HG03378 (cell line): ENCODE data around the gene RMND5B.
"Not testable (repeated sequence)": the region's sequence is repeated elsewhere in the genome, so short reads cannot be mapped to it uniquely, and the experiment has no call there.

ENCODE experiments used
- ATAC-seq: cut with Tn5 transposase; IDR thresholded peaks from one replicate; pipeline ENCODE4 v1.9.1; 2021; ENCODE audit warnings: mild to moderate bottlenecking, moderate library complexity; ENCODE audit not compliant: unreplicated experiment

Gene RMND5B

DNA sequence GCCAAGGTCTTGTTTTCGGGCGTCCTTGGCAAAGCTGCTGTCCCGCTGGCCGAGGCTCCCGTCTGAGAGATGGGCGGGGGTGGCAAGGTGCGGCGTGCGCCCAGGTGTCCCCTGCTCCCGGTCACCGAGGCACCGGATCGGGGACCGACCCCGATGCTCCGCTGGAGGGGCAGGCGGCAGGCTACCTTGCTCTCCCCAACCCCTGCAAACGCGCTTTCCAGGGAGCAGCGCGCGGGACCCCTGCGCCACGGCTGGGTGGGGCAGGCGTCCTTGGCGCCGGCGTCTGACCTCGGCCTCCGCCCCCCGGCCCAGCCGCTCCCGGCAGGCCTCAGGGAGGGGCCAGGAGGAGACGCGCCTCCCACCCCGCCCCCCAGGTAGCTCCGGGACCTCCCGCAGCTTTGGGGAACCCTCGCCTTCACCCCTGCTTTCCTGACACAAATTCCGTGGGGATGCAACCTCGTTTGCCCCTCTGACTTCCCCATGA is 16.9 kb upstream of the RMND5B start:
- ATAC-seq, result no peak

DNA sequence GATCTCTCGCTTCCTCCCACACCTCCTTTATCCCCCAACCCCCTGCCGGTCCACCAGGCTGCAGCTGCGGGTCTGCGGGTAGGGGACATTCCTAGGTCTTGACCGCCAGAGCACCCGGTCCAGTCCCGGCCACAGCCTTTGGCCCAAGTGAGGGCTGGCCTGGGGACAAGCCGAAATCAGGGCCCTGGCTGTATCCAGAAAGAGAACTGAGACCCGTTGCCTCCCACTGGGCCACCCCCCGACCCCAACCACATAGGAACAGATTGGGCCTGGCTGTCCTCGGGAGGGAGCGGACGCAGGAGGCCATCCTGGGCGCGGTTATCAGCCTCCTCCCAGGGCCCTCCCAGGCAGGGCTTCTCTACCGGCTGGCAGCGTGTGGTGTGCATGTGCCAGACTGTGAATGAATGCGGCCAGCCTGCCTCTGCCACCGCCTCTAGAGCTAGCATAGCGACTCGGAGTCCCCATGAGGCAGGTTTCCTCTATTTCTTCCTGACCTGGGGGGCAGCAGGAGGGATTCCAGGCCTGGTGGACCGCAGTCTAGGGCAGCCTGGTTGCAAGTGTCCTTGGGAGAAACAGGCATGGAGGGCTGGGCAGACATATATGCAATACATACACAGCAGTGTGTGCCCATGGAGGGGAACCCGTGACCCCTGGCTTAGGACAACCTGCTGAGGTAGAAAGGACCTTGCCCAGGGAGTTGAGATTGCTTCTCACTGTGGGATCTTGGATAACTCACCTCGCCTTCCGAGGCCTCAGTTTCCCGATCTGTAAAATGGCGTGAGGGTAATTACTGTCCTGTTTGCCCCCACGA is 16.3 kb upstream of the RMND5B start:
- no peak for ATAC-seq

DNA sequence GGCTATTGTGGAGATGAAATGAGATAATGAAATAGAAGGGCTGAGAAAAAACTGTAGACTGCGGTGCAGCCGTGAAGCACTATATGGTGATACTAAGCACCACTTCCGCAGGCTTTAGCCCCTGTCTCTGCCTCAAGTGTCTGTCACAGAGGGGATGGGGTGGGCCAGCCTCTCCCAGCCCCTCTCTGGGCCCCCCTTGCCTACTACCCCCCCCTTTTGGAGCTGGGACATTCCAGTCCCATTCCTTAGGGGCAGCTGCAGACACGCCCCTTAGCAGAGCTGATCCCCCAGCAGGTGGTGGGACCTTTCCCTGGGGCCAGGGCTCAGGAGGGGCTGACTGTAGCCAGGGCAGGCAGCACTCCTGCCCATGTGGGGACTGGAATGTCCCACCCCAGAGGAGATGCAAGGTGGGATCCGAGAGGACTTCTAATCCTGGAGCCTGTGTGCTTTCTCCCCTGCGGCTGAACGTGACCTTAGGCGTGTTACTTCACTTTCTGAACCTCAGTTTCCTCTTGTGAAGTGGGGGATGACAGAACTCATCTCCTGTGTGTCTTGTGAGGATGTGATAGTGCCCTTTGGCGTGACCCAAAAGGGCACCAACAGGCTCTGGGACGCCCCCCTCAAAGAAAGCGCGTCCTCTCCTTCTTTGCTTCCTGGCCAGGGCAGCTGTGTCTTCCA is 15.5 kb upstream of the RMND5B start:
- no peak for ATAC-seq

DNA sequence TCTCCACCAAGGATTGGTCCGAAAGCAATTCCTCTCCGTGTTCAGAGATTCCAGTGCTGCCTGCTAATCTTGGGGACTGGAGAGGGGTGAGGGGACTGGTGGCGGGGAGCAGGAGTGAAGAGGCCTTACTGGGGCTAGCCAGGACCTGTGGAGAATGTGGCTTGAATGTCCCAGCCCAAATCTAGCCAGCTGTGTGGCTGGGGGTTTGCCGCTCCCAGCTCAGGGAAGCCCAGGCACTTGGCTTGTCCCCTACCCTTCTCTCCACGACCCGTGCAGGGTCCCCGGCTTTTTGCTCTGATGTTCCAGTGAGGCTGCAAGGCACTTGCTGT is 15.0 kb upstream of the RMND5B start:
- ATAC-seq, result no peak

DNA sequence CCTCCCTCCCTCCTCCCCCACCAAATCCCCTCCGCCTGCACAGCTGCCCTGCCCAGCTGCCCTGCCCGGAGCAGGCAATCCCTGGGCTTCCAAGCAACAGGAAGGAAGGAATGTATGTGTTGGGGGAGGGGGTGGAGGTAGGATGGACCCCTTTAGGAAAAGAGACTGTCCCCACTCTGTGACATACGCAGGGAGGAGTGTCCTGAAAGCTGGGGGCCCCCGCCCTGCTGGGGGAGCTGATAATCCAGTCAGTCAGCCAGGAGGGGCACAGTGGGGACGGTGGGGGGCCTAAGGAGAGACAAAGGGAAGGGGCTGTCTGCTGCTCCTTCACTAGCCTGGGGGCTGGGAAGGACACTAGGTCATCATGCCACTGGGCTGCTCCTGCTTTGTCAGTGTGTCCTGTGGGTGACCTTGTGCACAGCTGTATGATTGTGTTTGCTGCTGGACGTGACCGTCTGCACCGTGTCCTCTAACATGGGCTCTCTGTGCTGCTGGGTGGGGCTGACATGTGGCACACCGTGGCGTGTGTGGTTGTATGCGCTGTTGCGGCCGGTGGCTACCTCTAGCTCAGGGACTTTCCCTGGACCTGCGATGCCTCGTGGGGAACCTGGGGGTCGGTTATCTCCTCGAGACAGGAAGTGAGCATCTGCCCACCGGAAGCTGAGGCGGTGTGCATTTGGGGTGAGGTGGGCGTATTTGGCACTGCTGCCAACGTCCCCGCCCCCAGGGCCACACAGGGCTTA is 14.5 kb upstream of the RMND5B start:
- ATAC-seq, result peak; percentile 40

DNA sequence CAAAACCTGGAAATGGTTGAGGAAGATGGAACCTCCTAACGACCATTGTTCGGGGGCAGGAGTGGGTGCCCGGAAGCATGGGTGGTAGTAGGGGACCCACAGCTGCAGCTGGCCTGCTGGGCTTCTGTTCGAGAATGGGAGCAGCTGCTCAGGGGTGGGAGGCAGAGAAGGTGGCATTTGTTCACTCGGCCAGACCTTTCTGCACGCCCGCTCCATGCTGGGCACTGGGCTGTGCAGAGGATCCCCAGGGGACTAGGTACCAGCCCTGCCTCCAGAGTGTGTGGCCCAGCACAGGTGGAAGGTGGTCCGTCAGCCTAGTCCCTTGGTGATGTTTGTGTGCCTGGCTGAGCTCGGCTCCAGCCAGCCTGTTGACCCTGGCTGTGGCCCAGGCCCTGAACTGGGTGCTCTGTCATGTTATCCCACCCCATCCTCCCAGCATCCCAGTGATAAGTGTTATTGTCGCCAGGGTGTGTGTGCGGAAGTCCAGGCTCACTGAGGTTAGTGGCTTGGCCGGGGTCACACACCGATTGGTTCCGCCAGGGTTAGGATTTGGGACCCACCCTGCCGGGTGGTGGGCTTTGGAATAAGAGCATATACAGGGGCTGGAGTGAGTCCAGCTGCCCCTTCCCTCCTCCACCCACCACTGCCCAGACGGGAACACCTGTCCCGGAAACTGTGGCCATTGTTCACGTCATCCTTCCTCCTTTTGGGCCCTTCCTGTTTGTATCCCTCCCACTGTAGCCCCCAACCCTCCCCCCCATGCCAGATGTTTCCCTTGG is 12.7 kb upstream of the RMND5B start:
- no peak for ATAC-seq

DNA sequence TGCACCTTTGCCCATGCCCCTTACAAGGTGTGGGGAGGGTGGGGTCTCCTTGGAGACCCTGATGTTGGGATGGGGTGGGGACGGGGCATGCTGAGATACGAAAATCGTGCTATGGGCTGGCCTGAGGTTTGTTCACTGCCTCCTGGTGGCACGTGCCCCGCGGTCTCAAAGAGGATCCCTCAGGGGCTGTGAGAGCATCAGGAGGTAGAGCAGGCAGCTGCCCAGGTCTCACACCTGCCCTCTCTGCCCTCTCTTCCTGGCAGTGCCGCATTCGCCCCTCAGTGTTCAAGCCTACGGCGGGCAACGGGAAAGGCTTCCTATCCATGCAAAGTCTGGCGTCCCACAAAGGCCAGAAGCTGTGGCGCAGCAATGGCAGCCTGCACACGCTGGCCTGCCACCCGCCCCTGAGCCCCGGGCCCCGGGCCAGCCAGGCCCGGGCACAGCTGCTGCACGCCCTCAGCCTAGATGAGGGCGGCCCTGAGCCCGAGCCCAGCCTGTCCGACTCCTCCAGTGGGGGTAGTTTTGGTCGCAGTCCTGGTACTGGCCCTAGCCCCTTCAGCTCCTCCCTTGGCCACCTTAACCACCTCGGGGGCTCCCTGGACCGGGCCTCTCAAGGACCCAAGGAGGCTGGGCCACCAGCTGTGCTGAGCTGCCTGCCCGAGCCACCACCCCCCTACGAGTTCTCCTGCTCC is 10.8 kb upstream of the RMND5B start:
- ATAC-seq, result no peak

DNA sequence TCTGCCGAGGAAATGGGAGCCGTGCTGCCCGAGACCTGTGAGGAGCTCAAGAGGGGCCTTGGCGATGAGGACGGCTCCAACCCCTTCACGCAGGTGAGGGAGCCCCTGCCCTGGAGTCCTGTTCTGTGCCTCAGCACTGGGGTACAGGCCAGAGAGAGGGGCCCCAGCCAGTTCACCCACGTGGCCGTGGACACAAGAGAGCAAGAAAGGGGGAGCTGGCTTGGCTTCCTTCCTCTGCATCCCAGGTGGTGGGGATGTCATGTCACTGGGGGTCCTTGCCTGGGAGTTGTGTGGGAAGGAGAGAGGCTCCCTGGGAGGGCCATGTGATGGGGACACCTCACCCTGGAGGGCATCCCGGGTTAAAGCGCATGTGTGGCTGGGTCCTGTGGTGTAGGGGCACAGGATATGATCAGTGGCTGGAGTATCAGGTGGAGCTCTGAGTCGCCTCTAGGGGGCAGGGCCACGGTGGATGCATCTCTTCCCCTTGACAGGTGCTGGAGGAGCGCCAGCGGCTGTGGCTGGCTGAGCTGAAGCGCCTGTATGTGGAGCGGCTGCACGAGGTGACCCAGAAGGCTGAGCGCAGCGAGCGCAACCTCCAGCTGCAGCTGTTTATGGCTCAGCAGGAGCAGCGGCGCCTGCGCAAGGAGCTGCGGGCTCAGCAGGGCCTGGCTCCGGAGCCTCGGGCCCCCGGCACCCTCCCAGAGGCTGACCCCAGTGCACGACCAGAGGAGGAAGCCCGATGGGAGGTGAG is 10.0 kb upstream of the RMND5B start:
- peak; percentile 73 for ATAC-seq

DNA sequence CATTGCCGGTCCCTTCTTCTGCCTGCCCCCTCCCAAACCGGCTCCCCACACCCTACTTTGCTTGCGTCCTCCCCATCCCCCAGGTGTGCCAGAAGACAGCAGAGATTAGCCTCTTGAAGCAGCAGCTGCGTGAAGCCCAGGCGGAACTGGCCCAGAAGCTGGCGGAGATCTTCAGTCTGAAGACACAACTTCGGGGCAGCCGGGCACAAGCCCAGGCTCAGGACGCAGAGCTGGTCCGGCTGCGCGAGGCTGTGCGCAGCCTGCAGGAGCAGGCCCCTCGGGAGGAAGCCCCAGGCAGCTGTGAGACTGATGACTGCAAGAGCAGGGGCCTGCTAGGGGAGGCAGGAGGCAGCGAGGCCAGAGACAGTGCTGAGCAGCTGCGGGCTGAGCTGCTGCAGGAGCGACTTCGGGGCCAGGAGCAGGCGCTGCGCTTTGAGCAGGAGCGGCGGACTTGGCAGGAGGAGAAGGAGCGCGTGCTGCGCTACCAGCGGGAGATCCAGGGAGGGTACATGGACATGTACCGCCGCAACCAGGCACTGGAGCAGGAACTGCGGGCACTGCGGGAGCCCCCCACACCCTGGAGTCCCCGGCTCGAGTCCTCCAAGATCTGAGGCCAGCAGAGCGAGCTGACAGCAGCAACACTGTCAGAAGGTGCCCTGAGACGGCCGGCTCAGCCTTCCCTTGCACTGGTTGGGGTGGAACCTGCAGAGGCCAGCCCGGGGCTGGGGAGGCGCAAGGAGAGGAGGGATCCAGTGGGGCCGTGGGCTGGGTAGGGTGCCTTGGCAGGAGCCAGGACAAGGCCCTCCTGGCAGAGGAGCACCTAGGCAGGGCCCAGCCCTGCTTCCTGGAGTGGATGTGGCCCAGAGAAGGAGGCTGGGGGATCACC is 9.2 kb upstream of the RMND5B start:
- no peak for ATAC-seq

DNA sequence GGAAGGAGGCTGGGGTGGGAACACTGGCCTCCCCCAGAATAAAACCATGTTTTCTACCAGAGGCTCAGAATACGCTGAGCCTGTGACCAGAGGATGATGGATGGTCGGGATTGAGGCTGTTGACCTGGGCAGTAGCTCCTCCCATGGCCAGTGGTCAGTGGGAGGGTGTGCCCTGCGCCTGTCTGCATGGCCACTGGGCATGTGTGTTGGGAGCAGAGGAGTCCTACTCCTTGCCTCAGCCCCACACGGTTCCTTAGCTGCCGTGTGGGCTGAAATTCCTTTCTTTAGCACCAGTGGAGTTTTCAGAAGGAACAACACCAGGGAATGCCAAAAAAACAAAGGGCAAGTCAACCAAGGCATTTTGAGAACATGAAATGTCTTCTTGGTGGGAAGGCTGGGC is 8.5 kb upstream of the RMND5B start:
- ATAC-seq, result no peak

DNA sequence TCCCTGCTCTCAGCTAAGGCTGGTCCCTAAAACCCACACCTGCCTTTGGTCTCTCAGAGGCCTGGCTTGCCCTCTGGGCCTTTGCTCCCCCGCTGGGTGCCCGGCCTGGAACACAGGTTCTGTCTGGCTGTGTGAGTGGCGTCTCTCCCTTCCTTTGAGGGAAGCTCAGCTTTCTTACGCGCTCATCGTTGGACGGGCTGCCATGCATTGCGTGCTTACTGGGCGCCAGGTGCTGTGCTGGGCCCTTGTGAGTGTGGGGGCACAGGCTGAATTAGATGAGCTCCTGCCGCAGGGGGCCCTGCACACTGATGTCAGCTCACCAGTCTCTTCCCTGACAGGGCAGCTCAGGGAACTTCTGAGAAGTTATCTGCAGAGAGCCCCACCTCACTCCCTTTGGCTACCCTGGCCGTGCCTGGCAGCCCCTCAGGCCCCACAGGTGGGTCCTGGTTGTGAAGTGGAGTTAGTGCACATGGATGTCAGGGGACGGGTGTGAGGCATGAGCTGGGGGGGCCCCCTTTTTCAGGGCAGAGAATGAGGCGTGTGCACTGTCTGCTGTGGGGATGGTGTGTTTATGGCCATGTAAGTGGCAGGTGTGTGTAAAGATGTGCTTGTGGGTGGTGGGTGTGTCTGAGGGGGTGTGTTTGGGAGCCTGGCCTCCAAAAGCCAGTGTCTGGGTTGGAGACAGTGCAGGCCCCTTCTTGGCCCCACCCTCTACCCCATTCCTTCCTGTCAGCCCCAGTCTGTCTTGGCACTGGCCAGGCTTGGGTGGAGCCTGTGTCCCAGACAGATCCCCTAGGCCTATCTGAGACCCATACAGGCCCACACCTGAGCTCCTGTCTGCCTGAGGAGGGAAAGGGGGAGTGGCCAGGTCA is 7.5 kb upstream of the RMND5B start:
- ATAC-seq, result no peak

DNA sequence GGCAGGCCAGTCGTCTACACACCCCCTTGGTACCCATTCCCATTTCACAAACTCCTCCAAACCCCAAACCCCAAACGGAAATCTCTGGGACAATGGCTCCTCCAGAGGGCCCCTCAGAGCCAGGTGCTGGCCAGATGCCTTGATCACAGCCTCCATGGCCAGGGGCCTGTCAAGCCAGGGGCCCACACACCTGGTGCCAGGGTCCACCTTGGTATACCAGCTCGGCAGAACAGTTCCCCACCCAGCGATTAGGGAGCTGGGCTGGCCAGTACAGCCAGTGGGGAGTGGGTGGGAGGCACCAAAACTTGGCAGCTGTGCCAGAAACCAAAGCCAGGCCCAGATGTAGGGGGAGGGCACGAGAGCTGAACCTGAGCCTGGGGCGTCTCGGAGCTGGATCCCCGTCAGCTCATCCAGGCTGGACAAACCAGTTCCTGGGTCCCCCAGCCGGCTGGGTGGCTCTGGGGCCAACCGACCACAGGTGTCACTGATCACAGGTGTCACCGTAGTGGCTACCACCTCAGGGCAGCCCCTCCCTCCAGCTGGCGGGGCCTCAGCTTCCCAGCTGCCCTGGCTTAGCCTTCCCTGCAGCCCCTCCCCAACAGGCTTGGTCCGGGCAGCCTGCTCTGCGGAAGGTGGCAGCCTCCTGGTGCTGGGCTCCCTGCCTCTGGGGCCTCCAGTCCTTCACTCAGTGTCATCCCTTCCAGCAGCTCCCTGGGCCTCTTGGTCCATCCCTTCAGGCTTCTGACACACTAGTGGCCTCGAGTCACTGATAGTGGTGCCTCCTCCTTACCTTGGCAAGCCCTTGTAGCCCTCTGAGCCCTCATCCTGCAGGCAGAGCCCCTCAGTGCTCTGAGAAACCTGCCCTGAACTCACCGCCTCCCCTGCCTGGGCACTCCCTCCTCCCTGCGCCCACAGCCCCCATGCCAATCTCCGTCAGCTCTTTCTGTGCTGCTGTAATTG is 6.6 kb upstream of the RMND5B start:
- ATAC-seq, result no peak

DNA sequence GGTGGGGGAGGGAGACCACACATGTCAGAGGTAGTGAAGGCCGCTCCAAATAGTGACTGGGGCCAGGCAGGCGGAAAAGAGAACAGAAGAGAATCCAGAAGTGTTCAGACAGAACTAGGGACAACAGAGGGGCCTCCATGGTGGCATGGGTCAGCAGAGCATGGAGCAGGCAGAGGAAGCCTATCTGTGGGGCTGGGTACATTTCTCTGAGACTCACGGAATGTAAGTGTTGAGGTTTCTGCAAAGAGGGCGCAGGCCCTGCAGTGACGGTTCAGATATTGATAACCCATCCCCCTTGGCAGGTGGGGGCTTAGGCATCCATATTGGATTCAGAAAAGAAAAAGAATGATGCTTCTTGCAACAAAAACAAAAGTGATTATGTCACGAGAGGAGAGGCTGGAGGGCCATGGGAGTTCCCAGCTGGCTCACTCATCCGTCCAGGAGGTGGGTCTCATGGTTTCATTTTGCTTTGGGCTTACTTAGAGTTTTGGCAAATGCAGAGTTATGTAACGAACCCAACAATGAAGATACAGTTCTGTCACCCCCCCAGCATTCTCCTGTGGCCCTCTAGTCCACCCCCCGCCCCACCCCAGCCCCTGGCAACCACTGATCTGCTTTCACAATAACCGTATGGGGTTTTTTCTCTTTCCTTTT is 5.4 kb upstream of the RMND5B start:
- no peak for ATAC-seq

DNA sequence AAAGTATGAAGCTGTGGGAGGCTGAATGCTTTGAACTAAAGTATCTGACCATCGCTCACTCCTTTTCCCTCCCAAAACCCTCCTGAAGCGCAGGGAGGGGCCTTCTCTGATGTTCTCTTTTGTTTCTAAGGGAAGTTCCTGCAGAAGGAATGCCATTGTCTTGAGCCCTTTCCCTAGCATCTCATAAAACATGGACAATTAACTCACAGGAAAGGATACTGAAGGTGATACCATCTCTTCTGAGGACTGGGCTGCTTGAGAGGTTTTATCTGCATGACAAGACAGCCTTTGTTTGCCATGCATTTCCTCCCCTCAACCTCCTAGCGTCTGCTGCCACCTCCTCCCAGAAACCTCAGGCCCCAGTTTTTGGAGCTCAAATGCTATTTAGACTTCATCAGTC is 4.3 kb upstream of the RMND5B start:
- ATAC-seq, result no peak

DNA sequence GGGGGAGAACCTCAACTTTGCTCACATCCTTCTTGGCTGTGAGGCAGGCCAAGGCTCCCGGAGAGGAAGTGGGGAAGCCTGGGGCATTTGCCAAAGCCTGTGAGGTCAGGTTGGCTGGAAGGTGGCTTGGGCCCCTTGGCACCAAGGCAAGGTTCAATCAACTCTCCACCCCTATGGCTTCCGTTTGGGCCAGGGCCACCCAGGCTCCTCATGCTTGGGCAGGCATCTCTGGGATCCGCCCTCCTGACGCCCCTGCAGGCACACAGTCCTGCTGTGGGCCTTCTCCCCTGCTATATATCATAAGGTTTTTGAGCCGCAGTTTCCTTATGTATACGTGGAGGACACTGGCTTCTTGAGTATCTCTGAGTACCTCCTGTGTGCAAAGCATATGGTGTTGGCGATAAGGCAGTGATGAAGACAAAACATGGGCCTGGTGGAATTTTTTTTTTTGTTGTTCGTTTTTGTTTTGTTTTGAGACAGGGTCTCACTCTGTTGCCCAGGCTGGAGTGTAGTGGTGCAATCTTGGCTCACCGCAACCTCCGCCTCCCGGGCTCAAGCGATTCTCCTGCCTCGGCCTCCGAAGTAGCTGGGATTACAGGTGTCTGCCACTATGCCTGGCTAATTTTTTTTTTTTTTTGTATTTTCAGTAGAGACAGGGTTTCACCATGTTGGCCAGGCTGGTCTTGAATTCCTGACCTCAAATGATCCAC is 3.4 kb upstream of the RMND5B start:
- not testable (repeated sequence) for ATAC-seq

DNA sequence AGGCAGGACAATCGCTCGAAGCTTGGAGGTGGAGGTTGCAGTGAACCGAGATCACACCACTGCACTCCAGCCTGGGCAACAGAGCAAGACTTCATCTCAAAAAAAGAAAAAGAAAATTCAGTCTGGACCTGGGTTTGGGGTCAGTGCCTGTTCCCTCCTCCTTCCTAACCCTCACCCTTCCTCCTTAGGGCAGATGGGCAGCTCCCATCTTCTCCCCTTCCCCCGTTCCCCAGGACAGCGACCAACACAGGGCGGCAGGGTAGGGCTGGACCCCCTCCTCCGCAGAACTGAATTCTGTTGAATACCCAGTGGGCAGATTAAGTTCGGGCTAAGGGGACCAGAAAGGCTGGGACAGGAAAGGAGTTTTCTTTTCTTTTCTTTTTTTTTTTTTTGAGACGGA is 1.5 kb upstream of the RMND5B start:
- no peak for ATAC-seq
